ENCODE measurements around the gene NRG3.

Gene NRG3

GRCh38 chr10:82880776-82881290 is 1005.8 kb downstream of the NRG3 start:
- no peaks in the 10 kb centered on the region for H3K36me3 ChIP-seq (ENCODE audit: insufficient read depth, insufficient read length, low read length)
- DNase-seq (ENCODE audit: low read depth, low spot score): no peak
- no peak overlapping the region for H3K9ac ChIP-seq (ENCODE audit: insufficient read length, low read depth)
- no peaks in the 10 kb centered on the region for H3K27me3 ChIP-seq (ENCODE audit: insufficient read depth, insufficient read length)
- TF ChIP-seq ZNF274 (IDR thresholded peaks at IDR 0.05; ENCODE audit: low read depth, low read length): no peak
- no peak for TF ChIP-seq SUZ12 (IDR thresholded peaks at IDR 0.05; ENCODE audit: extremely low read depth, insufficient read depth, insufficient read length)
- TF ChIP-seq YY1 (IDR thresholded peaks at IDR 0.05; ENCODE audit: insufficient read depth, insufficient read length): no peak
- H3K4me1 ChIP-seq (ENCODE audit: insufficient read depth, insufficient read length): no peaks in the 10 kb centered on the region
- no peak overlapping the region for H3K4me3 ChIP-seq (ENCODE audit: insufficient read length, low read depth)
- H3K9me3 ChIP-seq (ENCODE audit: insufficient read depth, low read length): no peaks in the 10 kb centered on the region

- no peaks in the 10 kb centered on the region for H3K4me1 ChIP-seq (ENCODE audit: insufficient read depth, insufficient read length)
- H3K9me3 ChIP-seq (ENCODE audit: insufficient read depth, low read length): no peaks in the 10 kb centered on the region
- no peak overlapping the region for H3K4me3 ChIP-seq (ENCODE audit: insufficient read length, low read depth)
- no peak overlapping the region for H3K9ac ChIP-seq (ENCODE audit: insufficient read length, low read depth)
- H3K36me3 ChIP-seq (ENCODE audit: insufficient read depth, insufficient read length, low read length): no peaks in the 10 kb centered on the region
- TF ChIP-seq ZNF274 (IDR thresholded peaks at IDR 0.05; ENCODE audit: low read depth, low read length) (no peak), SUZ12 (IDR thresholded peaks at IDR 0.05; ENCODE audit: extremely low read depth, insufficient read depth, insufficient read length) (no peak), YY1 (IDR thresholded peaks at IDR 0.05; ENCODE audit: insufficient read depth, insufficient read length) (no peak)
- no peak for DNase-seq (ENCODE audit: low read depth, low spot score)
- H3K27me3 ChIP-seq (ENCODE audit: insufficient read depth, insufficient read length): no peaks in the 10 kb centered on the region
Measured at GRCh38 chr10:82882722-82883121, 1007.7 kb downstream of the NRG3 start.

- no peak overlapping the region for H3K4me3 ChIP-seq (ENCODE audit: insufficient read length, low read depth)
- H3K9me3 ChIP-seq (ENCODE audit: insufficient read depth, low read length): no peaks in the 10 kb centered on the region
- no peaks in the 10 kb centered on the region for H3K36me3 ChIP-seq (ENCODE audit: insufficient read depth, insufficient read length, low read length)
- no peaks in the 10 kb centered on the region for H3K4me1 ChIP-seq (ENCODE audit: insufficient read depth, insufficient read length)
- H3K9ac ChIP-seq (ENCODE audit: insufficient read length, low read depth): no peak overlapping the region
- H3K27me3 ChIP-seq (ENCODE audit: insufficient read depth, insufficient read length): no peaks in the 10 kb centered on the region
- DNase-seq (ENCODE audit: low read depth, low spot score): no peak
- TF ChIP-seq YY1 (IDR thresholded peaks at IDR 0.05; ENCODE audit: insufficient read depth, insufficient read length) (no peak), SUZ12 (IDR thresholded peaks at IDR 0.05; ENCODE audit: extremely low read depth, insufficient read depth, insufficient read length) (no peak), ZNF274 (IDR thresholded peaks at IDR 0.05; ENCODE audit: low read depth, low read length) (no peak)
Measured at GRCh38 chr10:82883603-82884002, 1008.6 kb downstream of the NRG3 start.

GRCh38 chr10:82887488-82887887 is 1012.5 kb downstream of the NRG3 start:
- no peaks in the 10 kb centered on the region for H3K9me3 ChIP-seq (ENCODE audit: insufficient read depth, low read length)
- H3K27me3 ChIP-seq (ENCODE audit: insufficient read depth, insufficient read length): no peaks in the 10 kb centered on the region
- no peaks in the 10 kb centered on the region for H3K4me1 ChIP-seq (ENCODE audit: insufficient read depth, insufficient read length)
- no peak overlapping the region for H3K9ac ChIP-seq (ENCODE audit: insufficient read length, low read depth)
- TF ChIP-seq SUZ12 (IDR thresholded peaks at IDR 0.05; ENCODE audit: extremely low read depth, insufficient read depth, insufficient read length): no peak
- no peak for TF ChIP-seq ZNF274 (IDR thresholded peaks at IDR 0.05; ENCODE audit: low read depth, low read length)
- TF ChIP-seq YY1 (IDR thresholded peaks at IDR 0.05; ENCODE audit: insufficient read depth, insufficient read length): no peak
- DNase-seq (ENCODE audit: low read depth, low spot score): no peak
- H3K4me3 ChIP-seq (ENCODE audit: insufficient read length, low read depth): no peak overlapping the region
- H3K36me3 ChIP-seq (ENCODE audit: insufficient read depth, insufficient read length, low read length): no peaks in the 10 kb centered on the region

- TF ChIP-seq YY1 (IDR thresholded peaks at IDR 0.05; ENCODE audit: insufficient read depth, insufficient read length) (no peak), ZNF274 (IDR thresholded peaks at IDR 0.05; ENCODE audit: low read depth, low read length) (no peak)
- no peak overlapping the region for H3K9ac ChIP-seq (ENCODE audit: insufficient read length, low read depth)
- no peaks in the 10 kb centered on the region for H3K36me3 ChIP-seq (ENCODE audit: insufficient read depth, insufficient read length, low read length)
- DNase-seq (ENCODE audit: low read depth, low spot score): no peak
- no peak overlapping the region for H3K4me3 ChIP-seq (ENCODE audit: insufficient read length, low read depth)
- no peaks in the 10 kb centered on the region for H3K27me3 ChIP-seq (ENCODE audit: insufficient read depth, insufficient read length)
- no peaks in the 10 kb centered on the region for H3K9me3 ChIP-seq (ENCODE audit: insufficient read depth, low read length)
- no peaks in the 10 kb centered on the region for H3K4me1 ChIP-seq (ENCODE audit: insufficient read depth, insufficient read length)
Measured at GRCh38 chr10:82888809-82889455, 1013.9 kb downstream of the NRG3 start.

GRCh38 chr10:82889728-82890127 is 1014.7 kb downstream of the NRG3 start:
- H3K27me3 ChIP-seq (ENCODE audit: insufficient read depth, insufficient read length): no peaks in the 10 kb centered on the region
- no peak overlapping the region for H3K4me3 ChIP-seq (ENCODE audit: insufficient read length, low read depth)
- no peaks in the 10 kb centered on the region for H3K36me3 ChIP-seq (ENCODE audit: insufficient read depth, insufficient read length, low read length)
- H3K9me3 ChIP-seq (ENCODE audit: insufficient read depth, low read length): no peaks in the 10 kb centered on the region
- no peak overlapping the region for H3K9ac ChIP-seq (ENCODE audit: insufficient read length, low read depth)
- H3K4me1 ChIP-seq (ENCODE audit: insufficient read depth, insufficient read length): no peaks in the 10 kb centered on the region
- no peak for DNase-seq (ENCODE audit: low read depth, low spot score)
- TF ChIP-seq SUZ12 (IDR thresholded peaks at IDR 0.05; ENCODE audit: extremely low read depth, insufficient read depth, insufficient read length) (no peak), YY1 (IDR thresholded peaks at IDR 0.05; ENCODE audit: insufficient read depth, insufficient read length) (no peak), ZNF274 (IDR thresholded peaks at IDR 0.05; ENCODE audit: low read depth, low read length) (no peak)

- no peaks in the 10 kb centered on the region for H3K36me3 ChIP-seq (ENCODE audit: insufficient read depth, insufficient read length, low read length)
- no peak for DNase-seq (ENCODE audit: low read depth, low spot score)
- no peaks in the 10 kb centered on the region for H3K27me3 ChIP-seq (ENCODE audit: insufficient read depth, insufficient read length)
- TF ChIP-seq ZNF274 (IDR thresholded peaks at IDR 0.05; ENCODE audit: low read depth, low read length): no peak
- TF ChIP-seq SUZ12 (IDR thresholded peaks at IDR 0.05; ENCODE audit: extremely low read depth, insufficient read depth, insufficient read length): no peak
- no peak for TF ChIP-seq YY1 (IDR thresholded peaks at IDR 0.05; ENCODE audit: insufficient read depth, insufficient read length)
- H3K9me3 ChIP-seq (ENCODE audit: insufficient read depth, low read length): no peaks in the 10 kb centered on the region
- H3K4me3 ChIP-seq (ENCODE audit: insufficient read length, low read depth): no peak overlapping the region
- H3K9ac ChIP-seq (ENCODE audit: insufficient read length, low read depth): no peak overlapping the region
- H3K4me1 ChIP-seq (ENCODE audit: insufficient read depth, insufficient read length): no peaks in the 10 kb centered on the region
Measured at GRCh38 chr10:82890573-82890972, 1015.6 kb downstream of the NRG3 start.

Measured in NT2/D1 (cell line).